Measurements from ENCODE around the gene ASCC1.
"Not testable (repeated sequence)": the region's sequence is repeated elsewhere in the genome, so short reads cannot be mapped to it uniquely, and the experiment has no call there.

The ASCC1 gene

DNA sequence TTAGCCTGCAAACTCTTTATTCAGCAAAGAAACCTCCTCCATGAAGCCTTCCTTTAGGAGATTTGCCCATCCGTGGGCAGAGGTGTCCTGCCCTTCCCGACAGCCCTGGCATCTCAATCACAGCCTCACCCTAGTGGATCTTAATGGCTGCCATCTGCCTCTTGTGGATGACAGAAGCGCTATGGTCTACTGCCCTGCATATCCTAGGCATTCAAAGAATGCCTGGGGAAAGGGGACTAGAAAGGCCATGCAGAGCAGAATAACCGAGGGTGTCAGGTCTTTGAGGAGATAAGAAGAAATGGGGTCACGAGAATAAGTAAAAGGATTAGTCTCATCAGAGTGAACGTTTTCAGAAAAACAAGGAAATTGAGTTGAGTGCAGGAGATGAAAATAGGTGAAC lies 70.0 kb downstream of the ASCC1 start:
- Histone ChIP-seq H3K4me1 (no peaks in the 10 kb centered on the region), H3K36me3 (ENCODE audit: control insufficient read depth, insufficient read depth, low read length) (no peaks in the 10 kb centered on the region), H3K4me2 (ENCODE audit: low read length) (no peak overlapping the region), H3K79me2 (no peaks in the 10 kb centered on the region), H2AFZ (no peak overlapping the region), H3K27ac (no peak overlapping the region), H3K9ac (no peak overlapping the region), H3K9me3 (ENCODE audit: control insufficient read depth, low read length) (no peaks in the 10 kb centered on the region), H3K27me3 (ENCODE audit: control insufficient read depth, insufficient read depth, low read length) (no peaks in the 10 kb centered on the region), H3K4me3 (ENCODE audit: low read depth, low read length) (no peak overlapping the region)
- TF ChIP-seq, protein P1, sequence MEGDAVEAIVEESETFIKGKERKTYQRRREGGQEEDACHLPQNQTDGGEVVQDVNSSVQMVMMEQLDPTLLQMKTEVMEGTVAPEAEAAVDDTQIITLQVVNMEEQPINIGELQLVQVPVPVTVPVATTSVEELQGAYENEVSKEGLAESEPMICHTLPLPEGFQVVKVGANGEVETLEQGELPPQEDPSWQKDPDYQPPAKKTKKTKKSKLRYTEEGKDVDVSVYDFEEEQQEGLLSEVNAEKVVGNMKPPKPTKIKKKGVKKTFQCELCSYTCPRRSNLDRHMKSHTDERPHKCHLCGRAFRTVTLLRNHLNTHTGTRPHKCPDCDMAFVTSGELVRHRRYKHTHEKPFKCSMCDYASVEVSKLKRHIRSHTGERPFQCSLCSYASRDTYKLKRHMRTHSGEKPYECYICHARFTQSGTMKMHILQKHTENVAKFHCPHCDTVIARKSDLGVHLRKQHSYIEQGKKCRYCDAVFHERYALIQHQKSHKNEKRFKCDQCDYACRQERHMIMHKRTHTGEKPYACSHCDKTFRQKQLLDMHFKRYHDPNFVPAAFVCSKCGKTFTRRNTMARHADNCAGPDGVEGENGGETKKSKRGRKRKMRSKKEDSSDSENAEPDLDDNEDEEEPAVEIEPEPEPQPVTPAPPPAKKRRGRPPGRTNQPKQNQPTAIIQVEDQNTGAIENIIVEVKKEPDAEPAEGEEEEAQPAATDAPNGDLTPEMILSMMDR (IDR thresholded peaks at IDR 0.05) = no peak

DNA sequence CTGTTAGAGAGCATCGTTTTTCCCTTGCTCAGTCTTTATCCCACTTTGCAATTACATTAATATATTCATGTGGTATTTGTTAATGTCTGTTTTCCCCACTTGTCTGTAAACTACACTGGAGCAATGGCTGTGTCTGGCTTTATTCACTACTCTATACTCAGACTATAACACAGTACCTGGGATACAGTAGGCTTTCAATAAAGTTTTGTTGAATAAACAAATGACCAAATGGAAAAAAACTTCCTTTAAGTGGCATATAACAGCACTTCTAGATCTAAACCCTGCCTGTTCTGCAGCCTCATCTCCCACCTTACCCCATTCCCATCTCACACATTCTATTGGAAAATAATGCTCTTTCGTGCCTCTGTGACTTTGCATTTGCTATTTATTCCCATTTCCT lies 70.4 kb downstream of the ASCC1 start:
- H3K9me3 ChIP-seq (ENCODE audit: control insufficient read depth, low read length) = no peaks in the 10 kb centered on the region
- TF ChIP-seq, protein P1 (IDR thresholded peaks at IDR 0.05) = no peak
- no peak overlapping the region for H3K27ac ChIP-seq
- no peak overlapping the region for H3K4me2 ChIP-seq (ENCODE audit: low read length)
- H3K4me3 ChIP-seq (ENCODE audit: low read depth, low read length) = no peak overlapping the region
- H3K79me2 ChIP-seq = no peaks in the 10 kb centered on the region
- H3K36me3 ChIP-seq (ENCODE audit: control insufficient read depth, insufficient read depth, low read length) = no peaks in the 10 kb centered on the region
- no peak overlapping the region for H3K9ac ChIP-seq
- H3K27me3 ChIP-seq (ENCODE audit: control insufficient read depth, insufficient read depth, low read length) = no peaks in the 10 kb centered on the region
- no peak overlapping the region for H2AFZ ChIP-seq
- H3K4me1 ChIP-seq = no peaks in the 10 kb centered on the region

DNA sequence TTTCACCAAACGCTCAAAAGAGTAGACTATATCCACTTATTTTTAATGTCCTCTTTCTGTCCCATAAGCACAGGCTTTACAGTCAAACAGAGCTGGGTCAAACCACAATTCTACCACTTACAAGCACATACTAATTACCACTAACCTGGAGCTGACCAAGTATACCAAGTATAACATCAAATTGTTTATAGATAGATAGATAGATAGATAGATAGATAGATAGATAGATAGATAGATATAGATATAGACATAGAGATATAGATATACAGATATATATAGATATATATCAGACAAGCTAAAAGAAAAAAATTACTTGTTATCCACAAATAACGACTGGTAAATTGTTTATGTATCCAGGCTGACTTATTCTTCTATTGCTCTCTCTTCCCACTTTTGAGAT lies 75.2 kb downstream of the ASCC1 start:
- Histone ChIP-seq H3K9me3 (ENCODE audit: control insufficient read depth, low read length) (no peaks in the 10 kb centered on the region), H3K9ac (no peak overlapping the region), H3K27me3 (ENCODE audit: control insufficient read depth, insufficient read depth, low read length) (no peaks in the 10 kb centered on the region), H3K27ac (no peak overlapping the region), H3K4me3 (ENCODE audit: low read depth, low read length) (no peak overlapping the region), H2AFZ (no peak overlapping the region), H3K36me3 (ENCODE audit: control insufficient read depth, insufficient read depth, low read length) (no peaks in the 10 kb centered on the region), H3K4me1 (no peaks in the 10 kb centered on the region), H3K79me2 (no peaks in the 10 kb centered on the region), H3K4me2 (ENCODE audit: low read length) (no peak overlapping the region)
- TF ChIP-seq, protein P1 (IDR thresholded peaks at IDR 0.05) = no peak

DNA sequence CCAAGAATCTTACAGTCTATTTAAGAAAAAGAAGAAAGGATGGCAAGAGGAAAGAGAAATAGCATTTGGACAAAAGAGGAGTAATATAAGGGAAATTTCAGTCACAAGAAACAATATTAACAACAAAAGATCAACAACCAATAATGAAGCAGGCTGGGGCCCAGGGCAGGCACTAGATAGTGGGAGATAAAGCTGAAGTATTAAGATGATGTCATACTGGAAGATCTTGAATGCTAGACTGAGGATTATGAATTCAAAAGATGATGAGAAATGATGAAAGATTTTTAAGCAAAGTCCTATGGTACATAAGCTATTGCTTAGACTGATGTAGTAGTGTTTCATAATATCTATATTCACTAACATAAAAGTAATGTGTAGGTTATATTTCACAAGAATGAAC lies 75.9 kb downstream of the ASCC1 start:
- TF ChIP-seq, protein P1 (IDR thresholded peaks at IDR 0.05) = no peak
- no peaks in the 10 kb centered on the region for H3K4me1 ChIP-seq

DNA sequence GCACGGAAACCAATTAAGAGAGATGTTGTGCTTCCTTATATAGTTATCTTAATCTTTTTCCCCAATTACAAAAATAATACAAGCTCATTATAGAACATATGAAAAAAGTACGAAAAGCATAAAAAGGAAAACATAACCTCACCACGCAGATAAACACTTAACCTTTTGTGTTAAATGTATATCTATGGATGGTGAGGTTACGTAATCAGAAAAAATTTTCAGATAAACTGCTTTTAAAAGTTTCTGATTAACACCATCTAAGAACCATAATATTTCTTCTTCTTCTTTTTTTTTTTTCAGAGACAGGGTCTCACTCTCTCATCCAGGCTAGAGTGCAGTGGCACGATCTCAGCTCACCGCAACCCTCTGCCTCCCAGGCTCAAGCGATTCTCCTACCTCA lies 78.5 kb downstream of the ASCC1 start:
- no peak overlapping the region for H2AFZ ChIP-seq
- TF ChIP-seq, protein P1 (IDR thresholded peaks at IDR 0.05) = no peak

More for the DNA sequence above, 75.9 kb downstream of the ASCC1 start:
- Histone ChIP-seq H3K27me3 (ENCODE audit: control insufficient read depth, insufficient read depth, low read length) (no peaks in the 10 kb centered on the region), H3K4me2 (ENCODE audit: low read length) (no peak overlapping the region), H3K27ac (no peak overlapping the region), H3K36me3 (ENCODE audit: control insufficient read depth, insufficient read depth, low read length) (no peaks in the 10 kb centered on the region), H2AFZ (no peak overlapping the region), H3K9me3 (ENCODE audit: control insufficient read depth, low read length) (no peaks in the 10 kb centered on the region), H3K4me3 (ENCODE audit: low read depth, low read length) (no peak overlapping the region), H3K9ac (no peak overlapping the region), H3K79me2 (no peaks in the 10 kb centered on the region)

DNA sequence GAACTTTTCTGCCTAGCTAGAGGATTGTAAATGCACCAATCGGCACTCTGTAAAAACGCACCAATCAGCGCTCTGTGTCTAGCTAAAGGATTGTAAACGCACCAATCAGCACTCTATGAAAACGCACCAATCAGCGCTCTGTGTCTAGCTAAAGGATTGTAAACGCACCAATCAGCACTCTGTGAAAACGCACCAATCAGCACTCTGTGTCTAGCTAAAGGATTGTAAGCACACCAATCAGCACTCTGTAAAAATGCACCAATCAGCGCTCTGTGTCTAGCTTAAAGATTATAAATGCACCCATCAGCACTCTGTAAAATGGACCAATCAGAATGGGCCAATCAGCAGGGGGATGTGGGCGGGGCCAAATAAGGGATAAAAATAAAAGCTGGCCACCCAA lies 79.9 kb downstream of the ASCC1 start:
- H3K27ac ChIP-seq; H3K4me2 ChIP-seq (ENCODE audit: low read length); H2AFZ ChIP-seq; H3K36me3 ChIP-seq (ENCODE audit: control insufficient read depth, insufficient read depth, low read length); H3K79me2 ChIP-seq; H3K27me3 ChIP-seq (ENCODE audit: control insufficient read depth, insufficient read depth, low read length); H3K4me3 ChIP-seq (ENCODE audit: low read depth, low read length); H3K4me1 ChIP-seq; H3K9me3 ChIP-seq (ENCODE audit: control insufficient read depth, low read length); H3K9ac ChIP-seq: not testable (repeated sequence)

More for the DNA sequence above, 78.5 kb downstream of the ASCC1 start:
- H3K4me2 ChIP-seq (ENCODE audit: low read length) = no peak overlapping the region
- H3K27ac ChIP-seq = no peak overlapping the region
- no peak overlapping the region for H3K4me3 ChIP-seq (ENCODE audit: low read depth, low read length)
- no peak overlapping the region for H3K9ac ChIP-seq
- no peaks in the 10 kb centered on the region for H3K36me3 ChIP-seq (ENCODE audit: control insufficient read depth, insufficient read depth, low read length)
- no peaks in the 10 kb centered on the region for H3K79me2 ChIP-seq
- H3K27me3 ChIP-seq (ENCODE audit: control insufficient read depth, insufficient read depth, low read length) = no peaks in the 10 kb centered on the region
- H3K9me3 ChIP-seq (ENCODE audit: control insufficient read depth, low read length) = no peaks in the 10 kb centered on the region
- H3K4me1 ChIP-seq = no peaks in the 10 kb centered on the region

All from parathyroid adenoma (tissue), 2 donors.